Activated naive CD4-positive, alpha-beta T cell treated with anti-CD3 and anti-CD28 coated beads, Interleukin-2, amount 50 U/mL, for 72 hours (primary cell): Measurements from ENCODE around the gene VAV1. TPM values are rescaled to one million over a fixed set of nuclear protein-coding genes. Genes with fewer than 3 reads are reported as not detected.
"Not testable (repeated sequence)": the region's sequence is repeated elsewhere in the genome, so short reads cannot be mapped to it uniquely, and the experiment has no call there.

Source experiments
- ATAC-seq, 2 donors: fragments of 150-1000 bp; cut with Tn5 transposase; 2 replicates each; pipeline ENCODE4 v1.10.0; 2021; ENCODE audit warnings: mild to moderate bottlenecking in 2 of 2, moderate library complexity in 2 of 2
- DNase-seq, 2 donors: peaks; one replicate each; pipeline ENCODE4 v3.0.0; 2021 to 2022; ENCODE audit warnings: low spot score in 2 of 2
- H3K27ac Mint-ChIP-seq, 2 donors: one replicate each; pipeline ENCODE4 v1.8.0; 2022; ENCODE audit warnings: mild to moderate bottlenecking in 2 of 2, mixed read lengths in 2 of 2
- H3K36me3 Mint-ChIP-seq, 2 donors: one replicate each; pipeline ENCODE4 v1.8.0; 2022; ENCODE audit warnings: mixed read lengths in 2 of 2
- H3K9me3 Mint-ChIP-seq, 2 donors: one replicate each; pipeline ENCODE4 v1.8.0; 2022; ENCODE audit warnings: mixed read lengths in 2 of 2
- total RNA-seq, 2 donors: library from RNA; stranded (reverse); gene quantifications; one replicate each; pipeline ENCODE4 v1.2.3, GENCODE V29; 2022

VAV1 gene
- total RNA-seq, 2 donors from 2014 or later = 81.5 to 121 TPM

DNA sequence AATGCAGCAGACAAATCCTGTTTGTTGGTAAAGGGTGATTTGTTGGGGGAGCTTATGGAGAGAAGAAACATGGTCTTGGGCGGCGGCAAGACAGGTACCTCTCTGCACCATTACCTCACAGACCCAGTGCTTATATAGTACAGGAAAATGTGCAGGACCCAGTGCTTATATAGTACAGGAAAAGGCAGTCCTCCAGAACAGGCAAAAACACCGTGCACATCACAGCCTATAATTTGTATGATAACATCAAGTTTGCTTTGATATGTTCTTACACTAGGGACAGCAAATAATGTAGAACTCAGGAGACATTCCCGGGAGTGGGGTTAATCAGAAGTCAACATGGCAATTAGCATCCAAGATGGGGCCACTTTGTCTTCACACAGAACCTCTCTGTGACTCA is 20.9 kb downstream of the VAV1 start:
- ATAC-seq (no peak), DNase-seq (no peak)
- H3K36me3 Mint-ChIP-seq = peaks cover 9 to 81% of the 10 kb centered on the region in 2 donors
- peaks cover 3 to 17% of the 10 kb centered on the region in 2 donors for H3K9me3 Mint-ChIP-seq
- H3K27ac Mint-ChIP-seq = no peak overlapping the region

- H3K27ac Mint-ChIP-seq = no peak overlapping the region
- DNase-seq (no peak), ATAC-seq (no peak)
- peaks cover 3 to 17% of the 10 kb centered on the region in 2 donors for H3K9me3 Mint-ChIP-seq
- H3K36me3 Mint-ChIP-seq = peaks cover 9 to 80% of the 10 kb centered on the region in 2 donors
Observed at GRCh38 chr19:6793973-6794372, 21.5 kb downstream of the VAV1 start.

DNA sequence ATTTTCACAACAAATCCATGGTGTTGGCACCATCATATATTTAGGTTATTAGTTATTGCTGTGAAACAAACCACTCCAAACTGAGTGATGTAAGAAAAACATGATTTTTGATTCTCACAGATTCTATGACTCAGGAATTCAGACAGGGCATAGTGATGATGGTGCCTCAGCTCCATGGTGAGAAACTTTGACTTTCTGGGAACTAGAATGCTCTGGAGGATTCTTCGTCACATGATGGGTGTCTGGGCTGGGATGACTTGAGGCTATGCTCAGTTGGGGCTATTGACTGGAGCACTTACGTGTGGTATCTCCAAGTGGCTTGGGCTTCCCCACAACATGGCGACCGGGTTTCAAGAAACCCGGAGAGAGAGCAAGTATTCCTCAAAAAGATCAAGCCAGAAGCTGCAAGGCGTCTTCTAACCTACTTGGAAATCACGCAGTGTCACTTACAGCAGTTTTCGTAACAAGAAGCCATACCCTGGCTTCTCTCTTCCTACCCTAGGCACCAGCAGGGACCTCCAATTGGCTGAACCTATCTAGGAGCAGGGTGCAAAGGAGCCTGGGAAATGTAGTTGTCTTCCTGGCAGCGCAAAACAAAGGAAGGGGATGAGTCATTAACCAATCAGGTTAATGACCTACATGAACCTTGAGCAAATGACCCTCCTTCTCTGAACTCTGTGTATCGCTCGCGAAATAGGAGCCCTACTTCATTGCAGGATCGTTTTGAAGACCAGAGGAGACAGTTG is 22.4 kb downstream of the VAV1 start:
- ATAC-seq (no peak), DNase-seq (no peak)
- Mint-ChIP-seq H3K27ac (no peak overlapping the region), H3K9me3 (peaks cover 3 to 17% of the 10 kb centered on the region in 2 donors), H3K36me3 (peaks cover 5 to 73% of the 10 kb centered on the region in 2 donors)

GRCh38 chr19:6796278-6796677 is 23.8 kb downstream of the VAV1 start:
- Mint-ChIP-seq H3K9me3 (peaks cover 3 to 17% of the 10 kb centered on the region in 2 donors), H3K36me3 (peaks cover 5 to 65% of the 10 kb centered on the region in 2 donors), H3K27ac (no peak overlapping the region)
- ATAC-seq = no peak
- no peak for DNase-seq

- no peak for ATAC-seq
- DNase-seq = no peak
- Mint-ChIP-seq H3K27ac (peak overlapping the region in 1 of 2 donors; percentile 18), H3K9me3 (peaks cover 3 to 7% of the 10 kb centered on the region in 2 donors), H3K36me3 (peaks cover 5 to 56% of the 10 kb centered on the region in 2 donors)
Observed at GRCh38 chr19:6797646-6798045, 25.1 kb downstream of the VAV1 start.

- DNase-seq = peak in 1 of 2 donors; percentile 11
- Mint-ChIP-seq H3K36me3 (peaks cover 0 to 30% of the 10 kb centered on the region in 2 donors), H3K27ac (peak overlapping the region; percentile 90 to 99)
- H3K9me3 Mint-ChIP-seq, ATAC-seq: not testable (repeated sequence)
Observed at GRCh38 chr19:6800160-6800790, 27.8 kb downstream of the VAV1 start.

- Mint-ChIP-seq H3K27ac (peak overlapping the region; percentile 90 to 99), H3K9me3 (no peaks in the 10 kb centered on the region), H3K36me3 (peaks cover 0 to 26% of the 10 kb centered on the region in 2 donors)
- DNase-seq (peak in 1 of 2 donors; percentile 18), ATAC-seq (peak; percentile 14 to 34)
Observed at GRCh38 chr19:6800991-6801484, 28.5 kb downstream of the VAV1 start.

DNA sequence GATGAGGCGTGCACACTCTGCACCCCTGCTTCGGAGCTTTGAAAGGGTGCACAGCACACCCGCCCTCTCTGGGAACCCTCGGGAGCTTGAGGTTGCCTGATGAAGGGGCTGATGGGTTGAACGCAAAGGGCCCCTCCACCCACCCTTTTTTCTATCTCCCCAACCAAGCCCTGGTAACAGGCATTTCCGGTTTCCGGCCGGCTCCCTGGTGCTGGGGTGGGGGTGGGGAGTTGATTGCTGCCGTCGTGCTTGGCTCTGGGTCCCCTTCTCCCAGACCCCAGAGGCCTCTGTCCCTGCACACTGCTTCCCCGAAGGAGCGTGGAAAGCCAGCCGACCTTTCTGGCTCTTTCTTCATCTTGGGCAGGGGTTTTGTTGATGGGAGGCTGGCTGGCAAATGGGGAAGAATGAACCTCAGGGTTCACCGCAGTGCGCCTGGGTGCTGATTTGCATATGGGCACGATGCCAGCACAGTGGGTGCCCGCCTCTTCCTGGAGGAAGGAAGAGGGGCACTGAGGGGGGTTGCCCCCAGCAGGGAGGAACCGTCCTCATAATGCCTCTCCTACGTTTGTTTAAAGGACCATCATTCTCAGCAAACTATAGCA is 29.1 kb downstream of the VAV1 start:
- peak; percentile 45 to 79 for ATAC-seq
- DNase-seq = peak; percentile 67 to 81
- H3K9me3 Mint-ChIP-seq = no peaks in the 10 kb centered on the region
- H3K36me3 Mint-ChIP-seq = peaks cover 0 to 25% of the 10 kb centered on the region in 2 donors
- H3K27ac Mint-ChIP-seq = peak overlapping the region; percentile 90 to 99

DNA sequence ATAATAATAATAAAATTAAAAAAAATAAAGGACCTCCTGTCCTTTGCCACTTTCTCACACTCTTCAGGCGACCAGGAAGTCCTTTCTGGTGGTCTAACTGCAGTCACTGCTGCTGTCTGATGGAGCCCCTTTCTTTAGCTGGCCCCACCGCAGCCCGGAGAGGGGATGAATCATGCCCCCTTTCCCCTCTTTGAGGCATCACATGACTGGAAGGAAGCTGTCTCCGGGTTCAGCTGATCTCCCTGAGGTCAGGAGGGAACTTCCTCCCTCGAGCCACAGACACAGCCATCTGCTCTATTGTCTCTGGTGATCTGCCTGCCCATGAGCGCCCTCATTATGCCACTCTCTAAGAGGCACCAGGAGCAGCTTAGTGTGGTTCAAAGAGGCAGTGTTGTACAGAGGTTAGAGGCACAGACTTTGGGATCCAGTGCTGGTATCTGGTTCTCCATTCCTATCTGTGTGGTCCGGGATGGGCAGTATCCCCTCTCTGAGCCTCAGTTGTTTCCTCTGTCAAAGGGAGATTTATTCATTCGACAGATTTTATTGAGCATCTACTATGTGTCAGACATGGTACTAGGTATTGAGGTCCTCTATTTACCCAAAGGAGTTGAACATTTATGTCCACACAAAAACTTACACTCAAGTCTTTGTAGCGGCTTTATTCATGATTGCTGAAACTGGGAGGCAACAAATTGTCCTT is 30.0 kb downstream of the VAV1 start:
- peak overlapping the region; percentile 90 to 96 for H3K27ac Mint-ChIP-seq
- peak; percentile 71 to 84 for ATAC-seq
- peaks cover 0 to 31% of the 10 kb centered on the region in 2 donors for H3K36me3 Mint-ChIP-seq
- H3K9me3 Mint-ChIP-seq = no peaks in the 10 kb centered on the region
- peak; percentile 62 to 86 for DNase-seq

- Mint-ChIP-seq H3K36me3 (peaks cover 0 to 31% of the 10 kb centered on the region in 2 donors), H3K27ac (peak overlapping the region; percentile 90 to 96), H3K9me3 (no peaks in the 10 kb centered on the region)
- ATAC-seq (peak in 1 of 2 donors; percentile 11), DNase-seq (no peak)
Observed at GRCh38 chr19:6803036-6803404, 30.5 kb downstream of the VAV1 start.

- Mint-ChIP-seq H3K9me3 (peaks cover 0 to 4% of the 10 kb centered on the region in 2 donors), H3K27ac (no peak overlapping the region), H3K36me3 (peaks cover 5 to 45% of the 10 kb centered on the region in 2 donors)
- DNase-seq = no peak
- no peak for ATAC-seq
Observed at GRCh38 chr19:6806488-6806887, 34.0 kb downstream of the VAV1 start.

DNA sequence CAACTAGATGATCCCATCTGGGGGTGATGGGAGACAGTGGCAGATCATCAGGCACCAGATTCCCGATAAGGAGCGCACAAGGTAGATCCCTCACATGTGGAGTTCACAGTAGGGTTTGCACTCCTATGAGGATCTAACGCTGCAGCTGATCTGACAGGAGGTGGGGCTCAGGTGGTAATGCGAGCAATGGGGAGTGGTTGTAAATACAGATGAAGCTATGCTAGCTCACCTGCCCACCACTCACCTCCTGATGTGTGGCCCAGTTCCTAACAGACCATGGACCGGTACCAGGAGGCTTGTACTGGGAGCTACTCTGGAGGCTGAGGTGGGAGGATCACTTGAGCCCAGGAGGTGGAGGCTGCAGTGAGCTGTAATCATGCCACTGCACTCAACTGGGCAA is 34.8 kb downstream of the VAV1 start:
- H3K27ac Mint-ChIP-seq = no peak overlapping the region
- ATAC-seq (no peak), DNase-seq (no peak)
- peaks cover 0 to 10% of the 10 kb centered on the region in 2 donors for H3K9me3 Mint-ChIP-seq
- H3K36me3 Mint-ChIP-seq = peaks cover 13 to 48% of the 10 kb centered on the region in 2 donors

DNA sequence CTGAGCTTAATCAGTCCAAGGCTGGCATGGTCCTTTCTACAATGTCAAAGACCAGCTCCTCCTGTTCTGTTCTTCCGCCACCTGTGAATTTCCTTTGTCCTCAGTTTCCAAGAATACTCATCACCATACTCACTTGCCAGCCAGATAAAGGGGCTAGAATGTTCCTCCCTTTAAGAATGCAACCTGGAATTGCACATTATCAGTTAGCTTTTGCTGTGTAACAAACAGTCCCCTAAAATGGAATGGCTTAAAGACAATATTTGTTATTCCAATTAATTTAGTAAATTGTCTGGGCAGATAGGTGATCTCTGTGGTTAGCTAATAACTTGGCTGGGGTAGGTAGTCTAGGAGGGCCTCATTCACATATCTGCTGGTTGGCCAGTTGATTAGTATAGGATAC is 36.0 kb downstream of the VAV1 start:
- Mint-ChIP-seq H3K36me3 (peaks cover 15 to 54% of the 10 kb centered on the region in 2 donors), H3K27ac (no peak overlapping the region), H3K9me3 (peaks cover 4 to 10% of the 10 kb centered on the region in 2 donors)
- no peak for DNase-seq
- ATAC-seq = no peak

GRCh38 chr19:6809262-6809661 is 36.8 kb downstream of the VAV1 start:
- ATAC-seq (peak in 1 of 2 donors; percentile 24), DNase-seq (no peak)
- Mint-ChIP-seq H3K27ac (peak overlapping the region; percentile 57 to 62), H3K9me3 (peaks cover 4 to 10% of the 10 kb centered on the region in 2 donors), H3K36me3 (peaks cover 15 to 54% of the 10 kb centered on the region in 2 donors)

GRCh38 chr19:6811378-6811777 is 38.9 kb downstream of the VAV1 start:
- no peak for ATAC-seq
- H3K9me3 Mint-ChIP-seq = peaks cover 4 to 10% of the 10 kb centered on the region in 2 donors
- peak overlapping the region in 1 of 2 donors; percentile 40 for H3K27ac Mint-ChIP-seq
- no peak for DNase-seq
- peaks cover 15 to 60% of the 10 kb centered on the region in 2 donors for H3K36me3 Mint-ChIP-seq

DNA sequence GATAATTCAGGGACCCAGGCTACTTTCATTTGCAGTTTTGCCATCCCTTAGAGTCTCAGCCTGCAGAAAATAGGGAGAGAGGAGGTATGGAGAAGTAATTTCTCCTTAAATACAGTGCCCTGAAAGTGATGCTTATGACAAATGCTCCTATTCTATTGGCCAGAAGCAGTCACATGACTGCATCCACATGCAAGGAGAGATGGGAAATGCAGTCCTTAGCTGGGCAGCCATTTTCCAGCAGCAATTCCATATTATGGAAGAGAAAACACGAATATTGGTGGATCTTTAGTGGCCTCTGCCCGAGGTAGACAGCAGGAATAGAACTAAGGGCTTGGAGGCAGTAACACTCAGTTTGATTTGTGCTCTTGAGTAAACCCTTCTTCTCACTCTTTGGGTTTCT is 39.4 kb downstream of the VAV1 start:
- no peak for ATAC-seq

More for the DNA sequence above, 39.4 kb downstream of the VAV1 start:
- peaks cover 4 to 10% of the 10 kb centered on the region in 2 donors for H3K9me3 Mint-ChIP-seq
- DNase-seq = no peak
- peaks cover 15 to 55% of the 10 kb centered on the region in 2 donors for H3K36me3 Mint-ChIP-seq
- H3K27ac Mint-ChIP-seq = peak overlapping the region in 1 of 2 donors; percentile 40
